ENCODE data around the gene MPPED2.

DNA sequence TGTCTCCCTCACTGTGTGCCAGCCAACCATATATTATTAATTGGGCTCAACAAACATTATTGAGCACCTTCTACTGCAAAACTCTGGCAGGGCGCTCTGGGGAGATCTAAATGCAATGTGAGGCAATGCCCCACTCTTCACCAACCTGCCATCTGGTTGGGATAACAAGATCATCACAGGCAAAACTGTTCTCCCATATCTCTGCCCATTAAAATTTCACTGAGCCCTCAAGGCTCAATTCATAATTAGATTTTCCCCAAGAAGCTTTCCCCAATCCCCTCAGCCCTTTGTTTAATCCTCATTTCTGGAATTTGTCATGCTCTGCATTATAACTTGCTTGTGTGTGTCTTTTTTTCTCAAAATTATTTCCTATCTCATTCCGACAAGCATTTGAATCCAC, 156.6 kb downstream of the MPPED2 start:
- TF ChIP-seq, protein P1, sequence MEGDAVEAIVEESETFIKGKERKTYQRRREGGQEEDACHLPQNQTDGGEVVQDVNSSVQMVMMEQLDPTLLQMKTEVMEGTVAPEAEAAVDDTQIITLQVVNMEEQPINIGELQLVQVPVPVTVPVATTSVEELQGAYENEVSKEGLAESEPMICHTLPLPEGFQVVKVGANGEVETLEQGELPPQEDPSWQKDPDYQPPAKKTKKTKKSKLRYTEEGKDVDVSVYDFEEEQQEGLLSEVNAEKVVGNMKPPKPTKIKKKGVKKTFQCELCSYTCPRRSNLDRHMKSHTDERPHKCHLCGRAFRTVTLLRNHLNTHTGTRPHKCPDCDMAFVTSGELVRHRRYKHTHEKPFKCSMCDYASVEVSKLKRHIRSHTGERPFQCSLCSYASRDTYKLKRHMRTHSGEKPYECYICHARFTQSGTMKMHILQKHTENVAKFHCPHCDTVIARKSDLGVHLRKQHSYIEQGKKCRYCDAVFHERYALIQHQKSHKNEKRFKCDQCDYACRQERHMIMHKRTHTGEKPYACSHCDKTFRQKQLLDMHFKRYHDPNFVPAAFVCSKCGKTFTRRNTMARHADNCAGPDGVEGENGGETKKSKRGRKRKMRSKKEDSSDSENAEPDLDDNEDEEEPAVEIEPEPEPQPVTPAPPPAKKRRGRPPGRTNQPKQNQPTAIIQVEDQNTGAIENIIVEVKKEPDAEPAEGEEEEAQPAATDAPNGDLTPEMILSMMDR (IDR thresholded peaks at IDR 0.05), result no peak
- TF ChIP-seq POLR2A (IDR thresholded peaks at IDR 0.05), result no peak
- no peak for TF ChIP-seq POLR2AphosphoS5 (IDR thresholded peaks at IDR 0.05)
